Measurements from ENCODE around the gene TNFRSF1A. TPM values are rescaled to one million over a fixed set of nuclear protein-coding genes. Genes with fewer than 3 reads are reported as not detected.

The TNFRSF1A gene
- 54.0 to 157 TPM (median 101 TPM) in 3 replicates for polyA plus RNA-seq
- polyA plus RNA-seq (2011; ENCODE audit: low read depth) = 24.9 TPM
- 87.5 and 120 TPM in 2 replicates for polyA plus RNA-seq (2011; cell fraction: cytosol; rRNA removed)
- polyA plus RNA-seq (2011; cell fraction: nucleus; rRNA removed) = 212 and 216 TPM in 2 replicates
- 88.6 and 105 TPM in 2 replicates for polyA plus RNA-seq (2012; ENCODE audit: low replicate concordance)
- polyA minus RNA-seq = 62.7 to 254 TPM (median 79.8 TPM) in 3 replicates
- 106 TPM for polyA minus RNA-seq (2011; cell fraction: cytosol; rRNA and poly(A)+ RNA removed)
- 109 and 203 TPM in 2 replicates for polyA minus RNA-seq (2011; cell fraction: nucleus; rRNA and poly(A)+ RNA removed)

GRCh38 chr12:6341417-6342139 is at the start of gene TNFRSF1A:
TNFRSF1A (minus strand) TSS chr12:6342076; CDS start chr12:6341814, 262 bp downstream.
- Histone ChIP-seq H2AFZ (ENCODE audit: control insufficient read depth, low read length) (peak within 1 kb of the TSS; percentile 67), H4K20me1 (ENCODE audit: control insufficient read depth, extremely low read depth, insufficient read depth, low read length) (peaks cover 6% of the 10 kb centered on the region), H3K9me3 (ENCODE audit: control insufficient read depth, low read depth, low read length) (no peaks in the 10 kb centered on the region), H3K4me1 (ENCODE audit: control insufficient read depth, extremely low read depth, insufficient read depth, low read length) (peaks cover 53% of the 10 kb centered on the region), H3K27me3 (ENCODE audit: control insufficient read depth, extremely low read depth, insufficient read depth, low read length) (no peaks in the 10 kb centered on the region), H3K27ac (ENCODE audit: control insufficient read depth, insufficient read depth, low read length) (peak within 1 kb of the TSS; percentile 98), H3K9me1 (ENCODE audit: control insufficient read depth, extremely low read depth, insufficient read depth, low read length) (no peaks in the 10 kb centered on the region), H3K79me2 (ENCODE audit: control insufficient read depth, insufficient read depth, low read length) (peaks cover 51% of the 10 kb centered on the region), H3K4me3 (ENCODE audit: control insufficient read depth in 2 of 3, extremely low read depth in 1 of 3, insufficient read depth in 2 of 3, low read depth in 1 of 3, low read length in 3 of 3) (peak within 1 kb of the TSS; percentile 65 to 96 (median 83)), H3K4me2 (ENCODE audit: control insufficient read depth, extremely low read depth, insufficient read depth, low read depth, low read length) (peak within 1 kb of the TSS; percentile 88), H3K36me3 (ENCODE audit: control insufficient read depth in 2 of 2, extremely low read depth in 1 of 2, insufficient read depth in 2 of 2, low read length in 2 of 2) (peaks cover 2 to 4% of the 10 kb centered on the region in 2 experiments), H3K9ac (ENCODE audit: control insufficient read depth, extremely low read depth, insufficient read depth, low read length) (peak within 1 kb of the TSS; percentile 90)
- DNase-seq (ENCODE audit: low read depth, low spot score) (no peak), FAIRE-seq (peak; percentile 88)
- TF ChIP-seq EZH2 (IDR thresholded peaks at IDR 0.05; ENCODE audit: low read length) = no peak
- TF ChIP-seq CTCF (optimal IDR thresholded peaks at IDR 0.05 in 1 of 3, IDR thresholded peaks at IDR 0.05 in 1 of 3, conservative IDR thresholded peaks at IDR 0.05 in 1 of 3; ENCODE audit: extremely low read depth in 1 of 3, insufficient read depth in 2 of 3, low read length in 3 of 3) = no peak
- dilution Hi-C loops (cut with MboI; ENCODE audit: extremely low pct_ligation_motif_present, low sequenced_read_pairs) = no loop called here

- Histone ChIP-seq H3K36me3 (ENCODE audit: control insufficient read depth in 2 of 2, extremely low read depth in 1 of 2, insufficient read depth in 2 of 2, low read length in 2 of 2) (peaks cover 36 to 65% of the 10 kb centered on the region in 2 experiments), H3K9me1 (ENCODE audit: control insufficient read depth, extremely low read depth, insufficient read depth, low read length) (peaks cover 5% of the 10 kb centered on the region), H3K4me1 (ENCODE audit: control insufficient read depth, extremely low read depth, insufficient read depth, low read length) (peaks cover 17% of the 10 kb centered on the region), H3K4me2 (ENCODE audit: control insufficient read depth, extremely low read depth, insufficient read depth, low read depth, low read length) (no peak overlapping the region), H4K20me1 (ENCODE audit: control insufficient read depth, extremely low read depth, insufficient read depth, low read length) (no peaks in the 10 kb centered on the region), H3K79me2 (ENCODE audit: control insufficient read depth, insufficient read depth, low read length) (peaks cover 29% of the 10 kb centered on the region), H3K27me3 (ENCODE audit: control insufficient read depth, extremely low read depth, insufficient read depth, low read length) (no peaks in the 10 kb centered on the region), H3K9ac (ENCODE audit: control insufficient read depth, extremely low read depth, insufficient read depth, low read length) (no peak overlapping the region), H3K27ac (ENCODE audit: control insufficient read depth, insufficient read depth, low read length) (no peak overlapping the region), H3K9me3 (ENCODE audit: control insufficient read depth, low read depth, low read length) (no peaks in the 10 kb centered on the region), H3K4me3 (ENCODE audit: control insufficient read depth in 2 of 3, extremely low read depth in 1 of 3, insufficient read depth in 2 of 3, low read depth in 1 of 3, low read length in 3 of 3) (no peak overlapping the region), H2AFZ (ENCODE audit: control insufficient read depth, low read length) (no peak overlapping the region)
- FAIRE-seq (no peak), DNase-seq (ENCODE audit: low read depth, low spot score) (no peak)
- TF ChIP-seq CTCF (optimal IDR thresholded peaks at IDR 0.05 in 1 of 3, IDR thresholded peaks at IDR 0.05 in 1 of 3, conservative IDR thresholded peaks at IDR 0.05 in 1 of 3; ENCODE audit: extremely low read depth in 1 of 3, insufficient read depth in 2 of 3, low read length in 3 of 3) (no peak), EZH2 (IDR thresholded peaks at IDR 0.05; ENCODE audit: low read length) (no peak)
- dilution Hi-C loops (cut with MboI; ENCODE audit: extremely low pct_ligation_motif_present, low sequenced_read_pairs) = no loop called here
These were observed 49.1 kb upstream of the TNFRSF1A start for GRCh38 chr12:6391013-6391412.

All from keratinocyte (primary cell).